Ureter (tissue), 1 donor: ENCODE data around the gene SVOPL. TPM values are rescaled to one million over a fixed set of nuclear protein-coding genes. Genes with fewer than 3 reads are reported as not detected.
A peak's percentile ranks its signal among the peaks of the same experiment; 100 is the strongest.
"Not testable (repeated sequence)": the region's sequence is repeated elsewhere in the genome, so short reads cannot be mapped to it uniquely, and the experiment has no call there.

Source experiments
- DNase-seq: peaks from one replicate; pipeline ENCODE4 v3.0.0-alpha.2; 2020; ENCODE audit warnings: low spot score
- total RNA-seq: library from RNA; stranded (reverse); gene quantifications from one replicate; pipeline ENCODE4 v1.2.4, GENCODE V29; 2023
- donor health status: DM: yes; HTN: yes; CAD: no.

The SVOPL gene
- 2.1 TPM for total RNA-seq

- no peak for DNase-seq
Measured at GRCh38 chr7:138700857-138701536, at the start of gene SVOPL. SVOPL (minus strand) TSS chr7:138701362; CDS start chr7:138679045, 22,317 bp downstream.

GRCh38 chr7:138750473-138750872 lies 49.3 kb upstream of the SVOPL start:
- no peak for DNase-seq

- no peak for DNase-seq
Measured at GRCh38 chr7:138749960-138750359, 48.8 kb upstream of the SVOPL start.

- no peak for DNase-seq
Measured at GRCh38 chr7:138748666-138749065, 47.5 kb upstream of the SVOPL start.

- no peak for DNase-seq
Measured at GRCh38 chr7:138746073-138746472, 44.9 kb upstream of the SVOPL start.

- no peak for DNase-seq
Measured at GRCh38 chr7:138745189-138745588, 44.0 kb upstream of the SVOPL start.

- no peak for DNase-seq
Measured at GRCh38 chr7:138741453-138741735, 40.2 kb upstream of the SVOPL start.

- no peak for DNase-seq
Measured at GRCh38 chr7:138739859-138740258, 38.7 kb upstream of the SVOPL start.

GRCh38 chr7:138738551-138739335 lies 37.6 kb upstream of the SVOPL start:
- DNase-seq: peak; percentile 86

- no peak for DNase-seq
Measured at GRCh38 chr7:138738114-138738513, 37.0 kb upstream of the SVOPL start.

GRCh38 chr7:138735399-138735798 lies 34.2 kb upstream of the SVOPL start:
- no peak for DNase-seq

GRCh38 chr7:138731733-138732132 lies 30.6 kb upstream of the SVOPL start:
- DNase-seq: not testable (repeated sequence)

GRCh38 chr7:138729444-138729843 lies 28.3 kb upstream of the SVOPL start:
- no peak for DNase-seq

GRCh38 chr7:138727336-138728099 lies 26.4 kb upstream of the SVOPL start:
- DNase-seq: peak; percentile 60

- DNase-seq: no peak
Measured at GRCh38 chr7:138726288-138726687, 25.1 kb upstream of the SVOPL start.

GRCh38 chr7:138720286-138720685 lies 19.1 kb upstream of the SVOPL start:
- no peak for DNase-seq

- DNase-seq: no peak
Measured at GRCh38 chr7:138716889-138717288, 15.7 kb upstream of the SVOPL start.

GRCh38 chr7:138713191-138713590 lies 12.0 kb upstream of the SVOPL start:
- DNase-seq: no peak

- DNase-seq: no peak
Measured at GRCh38 chr7:138712652-138713051, 11.5 kb upstream of the SVOPL start.

- no peak for DNase-seq
Measured at GRCh38 chr7:138710536-138711385, 9.6 kb upstream of the SVOPL start.

- no peak for DNase-seq
Measured at GRCh38 chr7:138705167-138705566, 4.0 kb upstream of the SVOPL start.

- no peak for DNase-seq
Measured at GRCh38 chr7:138701537-138701923, 368 bp upstream of the SVOPL start.
